H1 (cell line): ENCODE data around the gene MIPOL1. TPM values are rescaled to one million over a fixed set of nuclear protein-coding genes. Genes with fewer than 3 reads are reported as not detected.
"Not testable (repeated sequence)": the region's sequence is repeated elsewhere in the genome, so short reads cannot be mapped to it uniquely, and the experiment has no call there.

ENCODE experiments used
- CTCF ChIA-PET: fragments of 300-600 bp; sonication (Branson Sonifier 250); formaldehyde crosslinking; loops from one replicate; lab custom pipeline; 2021; ENCODE audit not compliant: partially characterized antibody; lab: Charles Lee
- POLR2A ChIA-PET: fragments of 300-600 bp; sonication (Branson Sonifier 250); formaldehyde crosslinking; loops from one replicate; lab custom pipeline; 2021; ENCODE audit warnings: inconsistent platforms; ENCODE audit not compliant: partially characterized antibody; lab: Charles Lee
- DNase-seq, 2 experiments: peaks; one replicate each; pipeline versions ENCODE4 v3.0.0 to v3.0.0-alpha.2; 2010 to 2022; ENCODE audit warnings: low spot score in 2 of 2, low read depth in 1 of 2, mixed read lengths in 1 of 2
- FAIRE-seq: peaks from 2 replicates; lab custom pipeline; 2011; peaks lifted over from hg19 to GRCh38; lab: Jason Lieb, UNC
- H2AFZ ChIP-seq: 2 replicates; pipeline ENCODE4 v1.8.1; 2012; ENCODE audit warnings: low read length, inconsistent platforms
- H2AK5ac ChIP-seq: 2 replicates; pipeline ENCODE4 v1.6.1; 2013; ENCODE audit warnings: low read depth, low read length
- H2BK120ac ChIP-seq: replicated peaks from 2 replicates; pipeline ENCODE3; 2013; ENCODE audit warnings: low read depth, low read length, inconsistent platforms
- H2BK12ac ChIP-seq: 2 replicates; pipeline ENCODE4 v1.6.1; 2013; ENCODE audit warnings: low read depth, low read length
- H2BK15ac ChIP-seq: 2 replicates; pipeline ENCODE4 v1.6.1; 2013; ENCODE audit warnings: low read length
- H2BK20ac ChIP-seq: 2 replicates; pipeline ENCODE4 v1.6.1; 2013; ENCODE audit warnings: low read length
- H2BK5ac ChIP-seq: 2 replicates; pipeline ENCODE4 v1.6.1; 2013; ENCODE audit warnings: low read depth, low read length
- H3K14ac ChIP-seq: 2 replicates; pipeline ENCODE4 v1.6.1; 2013; ENCODE audit warnings: inconsistent platforms; ENCODE audit not compliant: insufficient read length
- H3K18ac ChIP-seq: 2 replicates; pipeline ENCODE4 v1.6.1; 2013; ENCODE audit warnings: low read length; ENCODE audit errors: extremely low read depth
- H3K23ac ChIP-seq: 2 replicates; pipeline ENCODE4 v1.6.1; 2013; ENCODE audit warnings: inconsistent platforms; ENCODE audit not compliant: insufficient read length
- H3K23me2 ChIP-seq: 2 replicates; pipeline ENCODE4 v1.6.1; 2013; ENCODE audit warnings: low read depth, low read length
- H3K27ac ChIP-seq: 2 replicates; pipeline ENCODE4 v1.6.1; 2011; ENCODE audit warnings: low read depth, low read length, inconsistent platforms
- H3K27me3 ChIP-seq, 4 experiments: replicated peaks in 1 of 4; 1 replicate in 1 of 4; 2 replicates in 3 of 4; pipeline versions ENCODE4 v1.6.1 to v1.8.1; 2011 to 2013; ENCODE audit warnings: low read length in 3 of 4, mild to moderate bottlenecking in 3 of 4, inconsistent platforms in 2 of 4, mixed read lengths in 2 of 4, moderate library complexity in 1 of 4; ENCODE audit not compliant: control insufficient read depth in 3 of 4, insufficient read depth in 3 of 4; ENCODE audit errors: extremely low read depth in 1 of 4
- H3K36me3 ChIP-seq, 4 experiments: 2 replicates each; pipeline versions ENCODE4 v1.6.1 to v1.8.1; 2011 to 2013; ENCODE audit warnings: mild to moderate bottlenecking in 4 of 4, low read length in 3 of 4, moderate library complexity in 2 of 4, control low read depth in 1 of 4, inconsistent platforms in 1 of 4; ENCODE audit not compliant: insufficient read depth in 4 of 4, control insufficient read depth in 2 of 4
- H3K4ac ChIP-seq: replicated peaks from 2 replicates; pipeline ENCODE3; 2013; ENCODE audit warnings: low read length, low read depth, mixed read lengths, inconsistent platforms; ENCODE audit not compliant: insufficient read length
- H3K4me1 ChIP-seq, 4 experiments: replicated peaks in 1 of 4; 1 replicate in 1 of 4; 2 replicates in 3 of 4; pipeline versions ENCODE4 v1.6.1 to v1.8.1; 2011 to 2013; ENCODE audit warnings: low read length in 3 of 4, inconsistent platforms in 2 of 4, mixed read lengths in 1 of 4; ENCODE audit not compliant: insufficient read depth in 4 of 4, control insufficient read depth in 3 of 4
- H3K4me2 ChIP-seq, 2 experiments: 2 replicates each; pipeline versions ENCODE4 v1.6.1 to v1.8.1; 2011 to 2013; ENCODE audit warnings: low read depth in 2 of 2, low read length in 2 of 2, control low read depth in 1 of 2, inconsistent platforms in 1 of 2, mild to moderate bottlenecking in 1 of 2; ENCODE audit not compliant: insufficient read depth in 1 of 2
- H3K4me3 ChIP-seq, 4 experiments: fragments of 200-600, 300-600 bp in 1 of 4; sonication (generic), shearing (Covaris generic), sonication (Bioruptor Twin) in 1 of 4; 2 replicates each; pipeline versions ENCODE4 v1.5.1 to v1.8.1; 2011 to 2016; ENCODE audit warnings: low read length in 4 of 4, low read depth in 3 of 4, control low read depth in 2 of 4, inconsistent platforms in 2 of 4, mild to moderate bottlenecking in 2 of 4, mixed read lengths in 1 of 4, moderate library complexity in 1 of 4; ENCODE audit not compliant: insufficient read depth in 2 of 4; ENCODE audit errors: extremely low read depth in 1 of 4
- H3K56ac ChIP-seq: replicated peaks from 2 replicates; pipeline ENCODE3; 2013; ENCODE audit warnings: low read depth, mild to moderate bottlenecking, mixed read lengths, low read length, inconsistent platforms; ENCODE audit not compliant: insufficient read length
- H3K79me1 ChIP-seq: 2 replicates; pipeline ENCODE4 v1.6.1; 2013; ENCODE audit warnings: low read depth, low read length, control low read depth
- H3K79me2 ChIP-seq, 2 experiments: 2 replicates each; pipeline versions ENCODE4 v1.6.1 to v1.8.1; 2012 to 2013; ENCODE audit warnings: low read length in 2 of 2, mild to moderate bottlenecking in 2 of 2, inconsistent platforms in 1 of 2; ENCODE audit not compliant: insufficient read depth in 2 of 2, control insufficient read depth in 1 of 2
- H3K9ac ChIP-seq, 4 experiments: replicated peaks in 1 of 4; 1 replicate in 1 of 4; 2 replicates in 3 of 4; pipeline versions ENCODE4 v1.6.1 to v1.8.1; 2011 to 2013; ENCODE audit warnings: low read depth in 3 of 4, low read length in 3 of 4, control low read depth in 2 of 4, mild to moderate bottlenecking in 2 of 4, moderate library complexity in 2 of 4, inconsistent platforms in 1 of 4; ENCODE audit errors: extremely low read depth in 1 of 4
- H3K9me3 ChIP-seq, 2 experiments: 2 replicates each; pipeline versions ENCODE4 v1.6.1 to v1.8.1; 2012 to 2013; ENCODE audit warnings: mild to moderate bottlenecking in 2 of 2, moderate library complexity in 2 of 2, control low read depth in 1 of 2, inconsistent platforms in 1 of 2, low read depth in 1 of 2, low read length in 1 of 2, mixed read lengths in 1 of 2; ENCODE audit not compliant: insufficient read depth in 2 of 2
- H4K20me1 ChIP-seq, 2 experiments: replicated peaks in 1 of 2; 2 replicates each; pipeline versions ENCODE3 to v1.8.1; 2011 to 2013; ENCODE audit warnings: inconsistent platforms in 2 of 2, low read length in 2 of 2, mild to moderate bottlenecking in 1 of 2; ENCODE audit not compliant: insufficient read depth in 2 of 2, control insufficient read depth in 1 of 2
- H4K5ac ChIP-seq: 2 replicates; pipeline ENCODE4 v1.6.1; 2013; ENCODE audit warnings: low read length, low read depth, mixed read lengths, inconsistent platforms; ENCODE audit not compliant: insufficient read length
- H4K8ac ChIP-seq: 2 replicates; pipeline ENCODE4 v1.8.0; 2013; ENCODE audit warnings: mild to moderate bottlenecking, moderate library complexity, low read length, inconsistent platforms; ENCODE audit not compliant: insufficient read depth; ENCODE audit errors: extremely low read depth
- H4K91ac ChIP-seq: replicated peaks from 2 replicates; pipeline ENCODE3; 2013; ENCODE audit warnings: low read length, mixed read lengths, inconsistent platforms; ENCODE audit not compliant: insufficient read length
- WGBS, 2 experiments: shearing (Covaris generic) in 1 of 2; methylation state at CpG; one replicate each; pipeline versions ENCODE4 v1.1.6 to v1.1.7; 2013 to 2015; ENCODE audit warnings: low lambda C conversion rate in 2 of 2, mixed read lengths in 2 of 2, inconsistent platforms in 1 of 2, low coverage in 1 of 2, missing lambda C conversion rate in 1 of 2; ENCODE audit not compliant: insufficient replicate concordance in 2 of 2, insufficient coverage in 1 of 2, insufficient read length in 1 of 2; ENCODE audit errors: extremely low coverage in 1 of 2, missing lambda C conversion rate in 1 of 2; 5-methylcytosine and 5-hydroxymethylcytosine counted together
- polyA plus RNA-seq, 7 experiments: library from polyadenylated mRNA; depleted of rRNA in 3 of 7; stranded (reverse) in 5 of 7; unstranded in 2 of 7; fragments of >200 nt in 5 of 7; fragments of 200-250 nt in 2 of 7; gene quantifications; 1 replicate in 5 of 7; 2 replicates in 1 of 7; 4 replicates in 1 of 7; pipeline versions ENCODE4 v1.2.1 to v1.2.3, GENCODE V29; 2011 to 2013; ENCODE audit warnings: missing spikeins in 2 of 7, mixed read lengths in 2 of 7
- total RNA-seq: library from RNA; stranded (reverse); fragmentation: NEBNext Ultra II Directional; extraction: Animal tissue kit (Norgen Biotek cat#: 25700); gene quantifications from 2 replicates; pipeline ENCODE4 v1.2.1, GENCODE V29; 2021

Gene MIPOL1
- total and polyA plus RNA-seq, 2 of the 8 experiments (the other 6 are each of a cell fraction or from before 2014, with no cell fraction given), result 2.8 to 23.9 TPM

DNA sequence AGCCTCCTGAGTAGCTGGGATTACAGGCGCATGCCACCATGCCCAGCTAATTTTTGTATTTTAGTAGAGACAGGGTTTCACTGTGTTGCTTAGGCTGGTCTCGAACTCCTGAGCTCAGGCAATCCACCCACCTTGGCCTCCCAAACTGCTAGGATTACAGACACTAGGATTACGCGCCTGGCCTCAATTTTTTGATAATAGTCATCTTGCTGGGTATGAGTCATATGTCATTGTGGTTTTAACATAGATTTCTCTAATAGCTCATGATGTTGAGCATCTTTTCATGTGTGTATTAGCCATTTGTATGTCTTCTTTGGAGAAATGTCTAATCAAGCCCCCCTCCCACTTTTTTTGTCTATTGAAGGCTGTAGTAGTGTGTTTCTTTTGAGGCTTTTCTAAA lies 38.3 kb downstream of the MIPOL1 start:
- H3K4me3 ChIP-seq, H3K56ac ChIP-seq, H2BK120ac ChIP-seq, H2BK5ac ChIP-seq, H3K4ac ChIP-seq, H4K8ac ChIP-seq, H3K23me2 ChIP-seq, H4K5ac ChIP-seq, H2BK15ac ChIP-seq, H2BK20ac ChIP-seq, H2AK5ac ChIP-seq, H4K20me1 ChIP-seq, H3K23ac ChIP-seq, H3K9me3 ChIP-seq, H2BK12ac ChIP-seq, H3K36me3 ChIP-seq, H2AFZ ChIP-seq, H3K9ac ChIP-seq, H3K79me1 ChIP-seq, H3K4me1 ChIP-seq, H3K4me2 ChIP-seq, H3K14ac ChIP-seq, H3K27me3 ChIP-seq, H4K91ac ChIP-seq, H3K79me2 ChIP-seq, DNase-seq, H3K18ac ChIP-seq, H3K27ac ChIP-seq, FAIRE-seq: not testable (repeated sequence)
- POLR2A ChIA-PET, result interaction anchor here (0.7 to 1.1 kb wide), 2 partner anchors 54 to 65 kb away, joined by 3 read pairs; no protein-coding TSS in a partner anchor
- CTCF ChIA-PET, result interaction anchor here (0.9 to 3.1 kb wide), 6 partner anchors 10 to 362 kb away, joined by 3 to 13 read pairs (median 3); no protein-coding TSS in a partner anchor
- WGBS, 2 experiments, result 96% methylated on average over 4 of the region's 4 CpGs; no CpG with 5 or more reads in 1 of the 2 experiments
